ENCODE results near the gene KRTAP20-1.
A peak's percentile ranks its signal among the peaks of the same experiment; 100 is the strongest.

- TF ChIP-seq, protein P1, sequence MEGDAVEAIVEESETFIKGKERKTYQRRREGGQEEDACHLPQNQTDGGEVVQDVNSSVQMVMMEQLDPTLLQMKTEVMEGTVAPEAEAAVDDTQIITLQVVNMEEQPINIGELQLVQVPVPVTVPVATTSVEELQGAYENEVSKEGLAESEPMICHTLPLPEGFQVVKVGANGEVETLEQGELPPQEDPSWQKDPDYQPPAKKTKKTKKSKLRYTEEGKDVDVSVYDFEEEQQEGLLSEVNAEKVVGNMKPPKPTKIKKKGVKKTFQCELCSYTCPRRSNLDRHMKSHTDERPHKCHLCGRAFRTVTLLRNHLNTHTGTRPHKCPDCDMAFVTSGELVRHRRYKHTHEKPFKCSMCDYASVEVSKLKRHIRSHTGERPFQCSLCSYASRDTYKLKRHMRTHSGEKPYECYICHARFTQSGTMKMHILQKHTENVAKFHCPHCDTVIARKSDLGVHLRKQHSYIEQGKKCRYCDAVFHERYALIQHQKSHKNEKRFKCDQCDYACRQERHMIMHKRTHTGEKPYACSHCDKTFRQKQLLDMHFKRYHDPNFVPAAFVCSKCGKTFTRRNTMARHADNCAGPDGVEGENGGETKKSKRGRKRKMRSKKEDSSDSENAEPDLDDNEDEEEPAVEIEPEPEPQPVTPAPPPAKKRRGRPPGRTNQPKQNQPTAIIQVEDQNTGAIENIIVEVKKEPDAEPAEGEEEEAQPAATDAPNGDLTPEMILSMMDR (IDR thresholded peaks at IDR 0.05; ENCODE audit: borderline replicate concordance, extremely low read depth, low read length, poor library complexity, severe bottlenecking) = peak; percentile 9
- no peak for TF ChIP-seq EZH2 (IDR thresholded peaks at IDR 0.05; ENCODE audit: borderline replicate concordance, low read depth, low read length, severe bottlenecking)
Measured at GRCh38 chr21:30605968-30606367, 10.3 kb upstream of the KRTAP20-1 start.

All from DND-41 (cell line).